Measurements from ENCODE around the gene ZFYVE28.
"Not testable (repeated sequence)": the region's sequence is repeated elsewhere in the genome, so short reads cannot be mapped to it uniquely, and the experiment has no call there.

Gene ZFYVE28

DNA sequence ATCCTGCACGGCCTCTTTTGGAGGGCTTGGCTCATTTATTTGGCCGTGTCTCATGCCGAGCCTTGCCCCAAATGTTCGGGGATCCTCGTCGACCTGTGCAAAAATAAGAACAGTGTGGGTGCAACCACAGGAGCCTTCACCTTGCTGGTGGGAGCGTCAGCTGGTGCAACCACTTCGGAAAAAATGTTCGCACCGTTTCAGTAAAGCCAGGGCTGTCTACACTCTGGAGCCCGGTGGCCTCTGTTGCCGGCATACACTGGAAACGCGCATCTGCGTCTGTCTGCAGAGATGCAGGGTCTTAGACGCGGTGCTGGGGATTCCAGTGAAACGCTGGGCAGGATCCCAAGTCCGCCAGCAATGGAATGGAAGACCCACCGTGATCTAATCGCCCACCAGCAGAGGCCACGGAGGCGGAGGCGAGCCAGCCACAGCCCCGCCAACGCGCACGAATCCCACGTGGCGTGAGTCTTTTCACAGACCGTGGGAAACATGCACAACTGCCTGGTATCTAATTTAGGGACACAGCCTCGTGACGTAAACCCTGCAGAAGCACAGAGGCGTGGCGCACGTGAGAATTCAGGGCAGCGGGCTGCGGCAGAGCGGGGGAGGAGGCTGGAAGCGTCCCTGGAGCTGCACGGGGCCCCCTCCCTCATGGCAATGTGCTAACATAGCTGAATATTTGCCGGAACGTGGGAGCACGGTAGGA, 142.7 kb downstream of the ZFYVE28 start:
- no peak for TF ChIP-seq CTCF (IDR thresholded peaks at IDR 0.05; ENCODE audit: low read depth, low read length, missing control alignments)
- DNase-seq (ENCODE audit: low read depth): no peak
- no peak overlapping the region for H3K4me3 ChIP-seq (ENCODE audit: low read depth, low read length)

- not testable (repeated sequence) for DNase-seq (ENCODE audit: low read depth); H3K4me3 ChIP-seq (ENCODE audit: low read depth, low read length)
Observed at GRCh38 chr4:2275044-2275397, 143.4 kb downstream of the ZFYVE28 start.

- no peak overlapping the region for H3K4me3 ChIP-seq (ENCODE audit: low read depth, low read length)
- no peak for DNase-seq (ENCODE audit: low read depth)
- TF ChIP-seq CTCF (IDR thresholded peaks at IDR 0.05; ENCODE audit: low read depth, low read length, missing control alignments): no peak
Observed at GRCh38 chr4:2274320-2275043, 144.0 kb downstream of the ZFYVE28 start.

GRCh38 chr4:2273657-2274319, 144.7 kb downstream of the ZFYVE28 start:
- H3K4me3 ChIP-seq (ENCODE audit: low read depth, low read length): no peak overlapping the region
- no peak for TF ChIP-seq CTCF (IDR thresholded peaks at IDR 0.05; ENCODE audit: low read depth, low read length, missing control alignments)
- DNase-seq (ENCODE audit: low read depth): no peak

- H3K4me3 ChIP-seq (ENCODE audit: low read depth, low read length): no peak overlapping the region
- TF ChIP-seq CTCF (IDR thresholded peaks at IDR 0.05; ENCODE audit: low read depth, low read length, missing control alignments): no peak
- DNase-seq (ENCODE audit: low read depth): no peak
Observed at GRCh38 chr4:2273221-2273620, 145.2 kb downstream of the ZFYVE28 start.

GRCh38 chr4:2272828-2273120, 145.7 kb downstream of the ZFYVE28 start:
- DNase-seq (ENCODE audit: low read depth): no peak
- H3K4me3 ChIP-seq (ENCODE audit: low read depth, low read length): no peak overlapping the region
- no peak for TF ChIP-seq CTCF (IDR thresholded peaks at IDR 0.05; ENCODE audit: low read depth, low read length, missing control alignments)

DNA sequence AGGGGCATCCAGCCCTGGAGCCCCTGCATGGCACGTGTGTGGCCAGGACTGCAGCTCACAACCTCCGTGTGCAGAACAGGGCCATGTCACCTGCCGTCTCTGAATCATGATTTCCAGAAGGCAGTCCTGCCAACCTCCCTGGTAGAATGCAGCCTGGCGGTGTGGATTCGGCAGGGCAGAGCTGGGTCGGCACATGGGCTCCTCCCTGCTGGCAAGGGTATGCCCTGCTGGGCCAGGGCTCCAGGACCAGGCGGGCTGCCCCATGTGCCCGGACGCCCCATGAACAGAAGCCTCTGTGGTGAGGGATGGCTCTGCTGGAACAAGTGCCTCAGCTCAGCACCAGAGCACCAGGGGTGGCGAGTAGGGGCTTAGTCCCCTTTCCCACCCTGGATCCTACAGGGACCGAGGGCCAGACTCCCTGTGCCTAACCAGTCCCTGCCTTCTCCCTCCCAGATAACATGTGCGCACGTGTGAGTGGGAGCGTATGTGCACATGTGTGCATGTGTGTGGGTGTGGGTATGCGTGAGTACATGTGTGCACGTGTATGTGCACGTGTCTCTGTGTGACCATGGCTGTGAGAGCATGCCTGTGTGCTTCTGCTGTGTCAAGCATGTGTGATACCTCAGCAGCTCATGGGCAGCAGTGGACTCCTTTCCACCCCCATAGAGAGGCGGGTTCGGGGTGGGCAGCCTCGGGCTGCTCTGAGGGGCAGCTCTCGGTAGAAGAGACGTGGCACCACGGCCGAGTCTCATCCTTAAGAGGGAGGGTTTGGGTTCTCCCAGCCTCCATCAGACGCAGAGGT, 146.2 kb downstream of the ZFYVE28 start:
- TF ChIP-seq CTCF (IDR thresholded peaks at IDR 0.05; ENCODE audit: low read depth, low read length, missing control alignments): no peak
- H3K4me3 ChIP-seq (ENCODE audit: low read depth, low read length): no peak overlapping the region
- DNase-seq (ENCODE audit: low read depth): no peak
